ENCODE data around the gene RWDD3. TPM values are rescaled to one million over a fixed set of nuclear protein-coding genes. Genes with fewer than 3 reads are reported as not detected.

Gene RWDD3
- total and polyA plus RNA-seq, 2 experiments from 2014 or later: 13.8 to 32.8 TPM

GRCh38 chr1:95221306-95221705 lies 12.7 kb upstream of the RWDD3 start:
- Histone ChIP-seq H3K9me3 (ENCODE audit: low read depth) (no peaks in the 10 kb centered on the region), H3K36me3 (no peaks in the 10 kb centered on the region), H3K27ac (no peak overlapping the region), H3K27me3 (no peaks in the 10 kb centered on the region), H3K4me1 (ENCODE audit: low read depth) (peaks cover 5% of the 10 kb centered on the region), H3K4me3 (no peak overlapping the region)
- TF ChIP-seq CTCF (IDR thresholded peaks at IDR 0.05; ENCODE audit: low read depth, low read length): no peak
- DNase-seq (ENCODE audit: low read depth in 1 of 2, low spot score in 1 of 2): no peak

GRCh38 chr1:95222629-95223028 lies 11.4 kb upstream of the RWDD3 start:
- Histone ChIP-seq H3K9me3 (ENCODE audit: low read depth) (no peaks in the 10 kb centered on the region), H3K4me3 (no peak overlapping the region), H3K27me3 (no peaks in the 10 kb centered on the region), H3K27ac (no peak overlapping the region), H3K4me1 (ENCODE audit: low read depth) (peaks cover 5% of the 10 kb centered on the region), H3K36me3 (no peaks in the 10 kb centered on the region)
- TF ChIP-seq CTCF (IDR thresholded peaks at IDR 0.05; ENCODE audit: low read depth, low read length): no peak
- no peak for DNase-seq (ENCODE audit: low read depth in 1 of 2, low spot score in 1 of 2)

- DNase-seq (ENCODE audit: low read depth in 1 of 2, low spot score in 1 of 2): peak in 1 of 2 donors; percentile 77
- no peaks in the 10 kb centered on the region for H3K36me3 ChIP-seq
These were observed 10.9 kb upstream of the RWDD3 start for GRCh38 chr1:95223110-95223509.

GRCh38 chr1:95226781-95227660 lies 7.0 kb upstream of the RWDD3 start:
- Histone ChIP-seq H3K27ac (no peak overlapping the region), H3K36me3 (no peaks in the 10 kb centered on the region), H3K27me3 (no peaks in the 10 kb centered on the region), H3K4me1 (ENCODE audit: low read depth) (peaks cover 5% of the 10 kb centered on the region), H3K9me3 (ENCODE audit: low read depth) (no peaks in the 10 kb centered on the region), H3K4me3 (no peak overlapping the region)
- peak in 1 of 2 donors; percentile 40 for DNase-seq (ENCODE audit: low read depth in 1 of 2, low spot score in 1 of 2)
- no peak for TF ChIP-seq CTCF (IDR thresholded peaks at IDR 0.05; ENCODE audit: low read depth, low read length)

More at GRCh38 chr1:95223110-95223509, 10.9 kb upstream of the RWDD3 start:
- H3K4me1 ChIP-seq (ENCODE audit: low read depth): peaks cover 5% of the 10 kb centered on the region
- H3K4me3 ChIP-seq: no peak overlapping the region
- no peaks in the 10 kb centered on the region for H3K9me3 ChIP-seq (ENCODE audit: low read depth)
- peak overlapping the region; percentile 50 for H3K27ac ChIP-seq
- no peaks in the 10 kb centered on the region for H3K27me3 ChIP-seq
- no peak for TF ChIP-seq CTCF (IDR thresholded peaks at IDR 0.05; ENCODE audit: low read depth, low read length)

GRCh38 chr1:95229037-95229436 lies 5.0 kb upstream of the RWDD3 start:
- no peak overlapping the region for H3K27ac ChIP-seq
- no peaks in the 10 kb centered on the region for H3K36me3 ChIP-seq
- no peaks in the 10 kb centered on the region for H3K27me3 ChIP-seq
- TF ChIP-seq CTCF (IDR thresholded peaks at IDR 0.05; ENCODE audit: low read depth, low read length): no peak
- H3K4me1 ChIP-seq (ENCODE audit: low read depth): peaks cover 7% of the 10 kb centered on the region
- H3K4me3 ChIP-seq: no peak overlapping the region
- DNase-seq (ENCODE audit: low read depth in 1 of 2, low spot score in 1 of 2): no peak
- no peaks in the 10 kb centered on the region for H3K9me3 ChIP-seq (ENCODE audit: low read depth)
